MG63 (cell line): ENCODE data around the gene ARHGAP25. TPM values are rescaled to one million over a fixed set of nuclear protein-coding genes. Genes with fewer than 3 reads are reported as not detected.

ENCODE experiments used
- DNase-seq: peaks from one replicate; pipeline ENCODE4 v3.0.0-alpha.2; 2020
- H3K27me3 ChIP-seq: fragments of 250-450 bp; sonication (Bioruptor Pico); 2 replicates; pipeline ENCODE4 v1.5.1; 2020; ENCODE audit warnings: mild to moderate bottlenecking, moderate library complexity
- H3K36me3 ChIP-seq: fragments of 250-450 bp; sonication (Bioruptor Pico); 2 replicates; pipeline ENCODE4 v1.5.1; 2020; ENCODE audit warnings: mild to moderate bottlenecking, moderate library complexity
- H3K4me3 ChIP-seq: fragments of 250-450 bp; sonication (Bioruptor Pico); 2 replicates; pipeline ENCODE4 v1.5.1; 2020; ENCODE audit warnings: mild to moderate bottlenecking, moderate library complexity
- H3K9me3 ChIP-seq: fragments of 250-450 bp; sonication (Bioruptor Pico); 2 replicates; pipeline ENCODE4 v1.5.1; 2020; ENCODE audit warnings: mild to moderate bottlenecking, moderate library complexity
- total RNA-seq: library from RNA; depleted of rRNA; stranded (reverse); fragments of >200 nt; shearing (Covaris generic); gene quantifications from 2 replicates; pipeline ENCODE4 v1.2.3, GENCODE V29; 2014; ENCODE audit warnings: low replicate concordance

The ARHGAP25 gene
- total RNA-seq, 1 experiment from 2014 or later, result not detected

- Histone ChIP-seq H3K36me3 (no peaks in the 10 kb centered on the region), H3K27me3 (no peaks in the 10 kb centered on the region)
Observed at GRCh38 chr2:68768461-68768860, 33.9 kb downstream of the ARHGAP25 start.

GRCh38 chr2:68768951-68769350 is 34.3 kb downstream of the ARHGAP25 start:
- no peak for DNase-seq
- H3K27me3 ChIP-seq, result no peaks in the 10 kb centered on the region
- no peaks in the 10 kb centered on the region for H3K36me3 ChIP-seq
- no peaks in the 10 kb centered on the region for H3K9me3 ChIP-seq
- no peak overlapping the region for H3K4me3 ChIP-seq

More at GRCh38 chr2:68768461-68768860, 33.9 kb downstream of the ARHGAP25 start:
- DNase-seq, result no peak
- Histone ChIP-seq H3K9me3 (no peaks in the 10 kb centered on the region), H3K4me3 (no peak overlapping the region)

- H3K4me3 ChIP-seq, result no peak overlapping the region
- no peak for DNase-seq
- no peaks in the 10 kb centered on the region for H3K36me3 ChIP-seq
- H3K9me3 ChIP-seq, result no peaks in the 10 kb centered on the region
- no peaks in the 10 kb centered on the region for H3K27me3 ChIP-seq
Observed at GRCh38 chr2:68769586-68770270, 35.1 kb downstream of the ARHGAP25 start.

- no peak for DNase-seq
- Histone ChIP-seq H3K9me3 (no peaks in the 10 kb centered on the region), H3K4me3 (no peak overlapping the region), H3K36me3 (no peaks in the 10 kb centered on the region), H3K27me3 (no peaks in the 10 kb centered on the region)
Observed at GRCh38 chr2:68770271-68771111, 35.9 kb downstream of the ARHGAP25 start.

- no peaks in the 10 kb centered on the region for H3K36me3 ChIP-seq
- DNase-seq, result no peak
- H3K9me3 ChIP-seq, result no peaks in the 10 kb centered on the region
- H3K27me3 ChIP-seq, result no peaks in the 10 kb centered on the region
- H3K4me3 ChIP-seq, result no peak overlapping the region
Observed at GRCh38 chr2:68771211-68771751, 36.7 kb downstream of the ARHGAP25 start.

GRCh38 chr2:68772109-68772508 is 37.5 kb downstream of the ARHGAP25 start:
- no peak overlapping the region for H3K4me3 ChIP-seq
- H3K36me3 ChIP-seq, result no peaks in the 10 kb centered on the region
- no peak for DNase-seq
- no peaks in the 10 kb centered on the region for H3K27me3 ChIP-seq
- no peaks in the 10 kb centered on the region for H3K9me3 ChIP-seq

GRCh38 chr2:68774569-68775271 is 40.1 kb downstream of the ARHGAP25 start:
- DNase-seq, result no peak

GRCh38 chr2:68775272-68775842 is 40.7 kb downstream of the ARHGAP25 start:
- DNase-seq, result no peak
- H3K9me3 ChIP-seq, result no peaks in the 10 kb centered on the region
- no peaks in the 10 kb centered on the region for H3K27me3 ChIP-seq
- H3K4me3 ChIP-seq, result no peak overlapping the region
- H3K36me3 ChIP-seq, result no peaks in the 10 kb centered on the region

More at GRCh38 chr2:68774569-68775271, 40.1 kb downstream of the ARHGAP25 start:
- no peaks in the 10 kb centered on the region for H3K9me3 ChIP-seq
- H3K27me3 ChIP-seq, result no peaks in the 10 kb centered on the region
- H3K4me3 ChIP-seq, result no peak overlapping the region
- no peaks in the 10 kb centered on the region for H3K36me3 ChIP-seq

- Histone ChIP-seq H3K36me3 (no peaks in the 10 kb centered on the region), H3K27me3 (no peaks in the 10 kb centered on the region)
- DNase-seq, result no peak
Observed at GRCh38 chr2:68776124-68776523, 41.5 kb downstream of the ARHGAP25 start.

GRCh38 chr2:68779595-68779994 is 45.0 kb downstream of the ARHGAP25 start:
- no peaks in the 10 kb centered on the region for H3K36me3 ChIP-seq
- H3K9me3 ChIP-seq, result no peaks in the 10 kb centered on the region
- DNase-seq, result no peak
- H3K4me3 ChIP-seq, result no peak overlapping the region
- H3K27me3 ChIP-seq, result no peaks in the 10 kb centered on the region

More at GRCh38 chr2:68776124-68776523, 41.5 kb downstream of the ARHGAP25 start:
- no peaks in the 10 kb centered on the region for H3K9me3 ChIP-seq
- no peak overlapping the region for H3K4me3 ChIP-seq

- DNase-seq, result no peak
- no peaks in the 10 kb centered on the region for H3K27me3 ChIP-seq
- H3K4me3 ChIP-seq, result no peak overlapping the region
- no peaks in the 10 kb centered on the region for H3K9me3 ChIP-seq
- no peaks in the 10 kb centered on the region for H3K36me3 ChIP-seq
Observed at GRCh38 chr2:68784188-68784587, 49.6 kb downstream of the ARHGAP25 start.

GRCh38 chr2:68784915-68785314 is 50.3 kb downstream of the ARHGAP25 start:
- H3K36me3 ChIP-seq, result no peaks in the 10 kb centered on the region
- no peaks in the 10 kb centered on the region for H3K9me3 ChIP-seq
- H3K4me3 ChIP-seq, result no peak overlapping the region
- no peak for DNase-seq
- H3K27me3 ChIP-seq, result no peaks in the 10 kb centered on the region

- Histone ChIP-seq H3K36me3 (no peaks in the 10 kb centered on the region), H3K9me3 (no peaks in the 10 kb centered on the region), H3K27me3 (no peaks in the 10 kb centered on the region), H3K4me3 (no peak overlapping the region)
- no peak for DNase-seq
Observed at GRCh38 chr2:68787356-68787755, 52.7 kb downstream of the ARHGAP25 start.

- DNase-seq, result no peak
- no peaks in the 10 kb centered on the region for H3K27me3 ChIP-seq
- no peaks in the 10 kb centered on the region for H3K9me3 ChIP-seq
- no peaks in the 10 kb centered on the region for H3K36me3 ChIP-seq
- no peak overlapping the region for H3K4me3 ChIP-seq
Observed at GRCh38 chr2:68789603-68790002, 55.0 kb downstream of the ARHGAP25 start.

- Histone ChIP-seq H3K9me3 (no peaks in the 10 kb centered on the region), H3K27me3 (no peaks in the 10 kb centered on the region), H3K4me3 (no peak overlapping the region), H3K36me3 (no peaks in the 10 kb centered on the region)
- no peak for DNase-seq
Observed at GRCh38 chr2:68790600-68790999, 56.0 kb downstream of the ARHGAP25 start.

- H3K27me3 ChIP-seq, result no peaks in the 10 kb centered on the region
- DNase-seq, result no peak
- H3K9me3 ChIP-seq, result no peaks in the 10 kb centered on the region
- H3K4me3 ChIP-seq, result no peak overlapping the region
- H3K36me3 ChIP-seq, result no peaks in the 10 kb centered on the region
Observed at GRCh38 chr2:68791914-68792313, 57.3 kb downstream of the ARHGAP25 start.

- H3K36me3 ChIP-seq, result no peaks in the 10 kb centered on the region
- H3K9me3 ChIP-seq, result no peaks in the 10 kb centered on the region
- no peak overlapping the region for H3K4me3 ChIP-seq
- DNase-seq, result no peak
- H3K27me3 ChIP-seq, result no peaks in the 10 kb centered on the region
Observed at GRCh38 chr2:68792751-68793150, 58.1 kb downstream of the ARHGAP25 start.
